NCI-H1417 (cell line): Measurements from ENCODE around the gene STUM.
"Not testable (repeated sequence)": the region's sequence is repeated elsewhere in the genome, so short reads cannot be mapped to it uniquely, and the experiment has no call there.

Source experiments
- DNase-seq, 3 experiments: peaks; one replicate each; lab custom pipeline; 2025; lab: John Stamatoyannopoulos, UW

The STUM gene

GRCh38 chr1:226604560-226605317, 56.2 kb downstream of the STUM start:
- DNase-seq, result no peak

DNA sequence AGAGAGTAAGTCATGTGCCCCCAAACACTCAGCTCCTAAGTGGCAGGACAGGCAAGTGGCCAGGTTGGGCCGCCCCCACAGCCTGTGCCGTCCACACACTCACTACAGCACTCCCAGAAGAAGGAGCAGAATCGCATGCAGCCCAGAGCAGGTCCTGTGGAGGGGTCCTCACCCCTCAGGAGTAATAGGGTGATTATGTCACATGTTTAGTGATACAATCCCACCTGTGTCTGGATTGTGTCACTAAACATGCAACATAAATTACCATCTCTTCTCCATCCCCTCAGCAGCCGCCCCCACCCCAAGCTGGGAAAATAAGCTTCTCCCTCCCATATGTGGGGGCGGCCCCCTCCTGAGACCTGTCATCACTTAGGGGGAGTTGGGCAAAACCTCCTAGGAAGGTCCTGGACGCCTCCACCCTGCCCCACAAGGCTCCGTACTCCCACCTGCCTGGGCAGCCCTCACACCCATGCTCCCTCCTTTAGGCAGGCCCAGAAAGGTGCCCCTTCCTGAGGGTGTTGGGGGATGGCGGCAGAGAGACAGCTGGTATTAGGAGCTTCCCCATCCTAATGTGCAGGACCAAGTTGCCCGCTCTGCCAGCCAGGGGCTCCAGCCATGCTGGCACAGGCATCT, 56.9 kb downstream of the STUM start:
- no peak for DNase-seq

DNA sequence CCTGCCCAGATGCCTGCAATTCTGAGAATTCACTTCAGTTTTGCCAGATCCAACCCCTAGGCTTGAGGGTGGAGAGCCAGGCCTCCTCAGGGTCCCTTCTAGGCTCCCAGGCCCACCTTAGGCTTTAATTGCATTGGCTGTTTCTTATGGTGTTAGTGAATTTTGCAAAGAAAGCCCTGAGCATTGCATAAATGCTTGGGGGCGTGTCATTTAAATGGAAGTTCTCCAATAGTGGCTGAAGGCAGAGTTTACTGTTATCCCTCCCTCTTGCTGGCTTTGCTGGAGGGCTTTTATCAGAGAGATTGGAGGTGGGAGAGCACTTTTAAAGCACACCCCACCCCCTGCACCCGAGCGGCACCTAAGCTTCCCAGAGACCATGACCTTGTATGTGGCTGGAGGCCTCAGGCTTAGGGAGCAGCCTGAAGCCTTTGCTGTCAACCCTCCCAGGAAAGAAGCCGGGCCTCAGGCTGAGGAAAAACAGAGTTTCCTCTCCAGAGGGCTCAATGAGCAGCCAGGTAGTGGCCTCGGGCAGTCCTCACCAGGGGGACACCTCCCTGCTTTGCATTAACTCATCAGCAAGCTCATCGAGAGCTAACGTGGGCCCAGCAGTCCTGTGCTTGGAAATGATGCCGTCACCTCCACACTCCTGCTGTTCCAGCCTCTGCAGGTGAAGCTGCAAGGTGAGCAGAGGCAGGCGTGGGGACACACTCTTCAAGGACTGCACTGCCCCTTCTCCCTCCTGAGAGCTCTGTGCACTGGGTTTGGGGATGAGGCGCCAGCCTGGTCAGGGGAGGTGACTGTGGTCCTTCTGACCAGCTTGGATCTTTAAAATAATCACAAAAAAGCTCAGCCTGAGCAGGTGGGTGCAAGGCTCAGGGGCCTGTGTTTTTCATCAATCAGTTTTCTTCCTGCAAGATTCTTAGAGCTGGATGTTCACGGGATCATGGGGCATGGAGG, 58.0 kb downstream of the STUM start:
- no peak for DNase-seq

- no peak for DNase-seq
Observed at GRCh38 chr1:226607268-226607660, 58.7 kb downstream of the STUM start.

- no peak for DNase-seq
Observed at GRCh38 chr1:226607821-226608220, 59.3 kb downstream of the STUM start.

GRCh38 chr1:226608699-226609505, 60.3 kb downstream of the STUM start:
- DNase-seq, result peak; percentile 10 to 62 (median 57)

DNA sequence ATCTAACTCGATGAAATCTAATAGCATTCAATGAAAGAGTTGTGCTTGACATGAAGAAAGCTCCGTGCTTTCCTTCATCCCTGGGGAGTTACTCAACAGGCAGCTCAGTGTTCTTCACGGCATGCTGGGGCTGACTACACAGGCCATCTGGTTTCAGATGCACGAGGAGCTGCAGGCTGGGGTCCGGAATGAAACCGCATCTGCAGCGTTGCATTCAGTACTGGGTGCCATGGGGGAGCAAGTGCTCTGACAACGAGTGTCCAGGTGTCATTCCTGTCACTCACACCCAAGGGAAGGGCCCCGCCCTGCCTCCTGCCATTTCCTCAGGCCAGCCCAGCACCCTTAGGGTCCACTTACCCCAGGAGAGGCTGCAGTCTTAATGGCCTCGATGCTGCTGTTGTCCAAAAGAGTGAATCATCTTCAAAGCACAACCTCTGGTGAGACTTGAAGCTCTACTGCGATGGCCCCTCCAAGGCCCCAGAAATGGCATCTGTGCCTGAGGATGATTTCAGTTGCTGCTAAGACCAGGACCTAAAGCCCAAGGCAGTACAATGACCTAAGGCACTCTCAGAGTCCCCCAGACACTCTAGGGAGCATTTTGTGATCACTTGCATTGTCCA, 61.4 kb downstream of the STUM start:
- DNase-seq, result peak in 1 of 3 experiments; percentile 8

GRCh38 chr1:226610671-226611070, 62.1 kb downstream of the STUM start:
- no peak for DNase-seq

- DNase-seq, result no peak
Observed at GRCh38 chr1:226611301-226611700, 62.7 kb downstream of the STUM start.

DNA sequence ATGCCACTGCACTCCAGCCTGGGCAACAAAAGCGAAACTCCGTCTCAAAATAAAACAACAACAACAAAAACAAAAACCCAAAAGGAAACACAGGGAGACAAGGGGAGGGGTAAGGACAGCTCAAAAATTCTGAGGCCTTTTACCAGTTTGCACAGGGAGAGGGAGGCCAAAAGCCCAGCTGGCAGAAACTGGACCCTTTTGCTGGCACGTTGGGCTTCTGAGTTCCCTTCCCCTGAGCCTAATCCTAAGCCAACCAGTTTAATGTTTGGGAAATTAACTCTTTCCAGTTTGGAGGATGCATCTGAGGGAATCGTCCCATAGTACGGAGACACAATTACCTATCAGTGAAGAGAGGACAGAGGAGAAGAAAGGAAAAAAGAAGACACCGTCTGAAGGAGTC, 63.4 kb downstream of the STUM start:
- DNase-seq, result not testable (repeated sequence)

GRCh38 chr1:226615876-226616275, 67.3 kb downstream of the STUM start:
- no peak for DNase-seq

- DNase-seq, result no peak
Observed at GRCh38 chr1:226616636-226617035, 68.1 kb downstream of the STUM start.

DNA sequence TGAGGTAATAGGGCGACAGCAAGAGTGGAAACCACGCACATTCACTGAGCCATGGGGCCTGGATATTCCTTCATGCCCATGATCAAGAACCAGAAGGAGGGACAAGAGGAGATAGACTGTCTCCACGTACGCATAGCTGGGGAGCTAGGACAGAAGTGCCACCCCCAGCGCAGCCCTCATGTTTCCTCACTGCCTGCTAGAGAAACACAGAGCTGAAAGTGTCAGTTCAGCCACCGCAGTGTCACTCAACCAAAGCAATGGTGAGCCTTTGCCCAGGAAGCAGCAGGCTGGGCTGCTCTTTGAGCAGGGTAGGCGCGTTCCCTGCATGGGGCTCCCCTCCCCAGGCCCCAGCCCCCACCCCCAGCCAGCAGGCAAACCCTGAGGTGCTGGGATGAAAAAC, 68.5 kb downstream of the STUM start:
- DNase-seq, result no peak

GRCh38 chr1:226617719-226618118, 69.2 kb downstream of the STUM start:
- not testable (repeated sequence) for DNase-seq

GRCh38 chr1:226618380-226618779, 69.8 kb downstream of the STUM start:
- DNase-seq, result no peak

DNA sequence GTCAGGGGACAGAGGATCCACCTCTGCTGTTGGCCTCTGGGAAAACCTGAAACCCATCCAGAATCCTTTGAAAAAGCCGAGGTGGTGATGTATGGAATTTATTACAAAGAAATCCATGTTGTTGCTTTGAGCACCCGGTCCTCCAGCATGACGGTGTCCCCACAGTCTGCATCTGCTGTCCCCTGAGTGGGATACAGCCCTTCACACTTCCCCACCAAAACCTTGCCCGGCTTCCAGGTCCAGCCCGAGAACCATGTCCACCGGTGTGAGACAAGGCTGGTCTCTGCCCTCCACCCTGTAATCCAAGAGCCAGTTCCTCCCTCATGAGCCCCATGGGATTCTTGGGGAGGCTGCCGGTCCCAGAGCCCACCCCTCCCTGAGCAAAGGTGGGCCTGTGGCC, 70.5 kb downstream of the STUM start:
- DNase-seq, result no peak

DNA sequence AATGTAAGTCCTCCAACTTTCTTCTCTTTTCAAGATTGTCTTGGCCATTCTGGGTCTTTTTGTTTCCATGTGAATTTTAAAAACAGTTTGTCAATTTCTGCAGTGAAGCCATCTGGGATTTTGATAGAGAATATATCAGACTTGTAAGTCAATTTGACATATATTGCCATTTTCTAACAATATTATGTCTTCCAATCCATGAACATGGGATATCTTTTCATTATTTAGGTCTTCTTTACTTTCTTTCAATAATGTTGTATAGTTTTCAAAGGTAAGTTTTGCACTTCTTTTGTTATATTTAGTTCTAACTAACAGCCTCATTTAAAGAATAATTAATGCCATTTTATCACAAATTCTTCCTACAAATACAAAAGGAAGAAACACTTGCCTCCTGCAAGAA, 73.4 kb downstream of the STUM start:
- no peak for DNase-seq

GRCh38 chr1:226624526-226624925, 76.0 kb downstream of the STUM start:
- no peak for DNase-seq

DNA sequence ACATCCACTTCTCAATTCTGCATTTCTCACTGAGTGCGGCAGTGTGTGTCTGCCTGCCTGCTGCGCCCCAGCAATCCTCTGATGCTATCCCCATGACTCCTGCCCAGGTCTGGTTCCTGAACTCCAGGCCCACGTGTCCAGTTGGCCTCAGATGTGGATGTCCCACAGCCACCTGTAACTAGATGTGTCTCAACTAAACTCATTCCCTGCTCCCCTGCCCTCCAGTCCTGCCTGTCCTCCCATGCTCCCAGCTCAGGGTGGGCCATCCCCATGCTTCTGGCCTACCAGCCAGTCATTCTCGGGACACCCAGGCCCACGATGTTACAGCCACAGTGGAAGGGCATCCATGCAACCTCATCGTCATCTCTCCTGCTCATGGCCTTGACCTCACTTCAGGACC, 76.8 kb downstream of the STUM start:
- DNase-seq, result no peak

DNA sequence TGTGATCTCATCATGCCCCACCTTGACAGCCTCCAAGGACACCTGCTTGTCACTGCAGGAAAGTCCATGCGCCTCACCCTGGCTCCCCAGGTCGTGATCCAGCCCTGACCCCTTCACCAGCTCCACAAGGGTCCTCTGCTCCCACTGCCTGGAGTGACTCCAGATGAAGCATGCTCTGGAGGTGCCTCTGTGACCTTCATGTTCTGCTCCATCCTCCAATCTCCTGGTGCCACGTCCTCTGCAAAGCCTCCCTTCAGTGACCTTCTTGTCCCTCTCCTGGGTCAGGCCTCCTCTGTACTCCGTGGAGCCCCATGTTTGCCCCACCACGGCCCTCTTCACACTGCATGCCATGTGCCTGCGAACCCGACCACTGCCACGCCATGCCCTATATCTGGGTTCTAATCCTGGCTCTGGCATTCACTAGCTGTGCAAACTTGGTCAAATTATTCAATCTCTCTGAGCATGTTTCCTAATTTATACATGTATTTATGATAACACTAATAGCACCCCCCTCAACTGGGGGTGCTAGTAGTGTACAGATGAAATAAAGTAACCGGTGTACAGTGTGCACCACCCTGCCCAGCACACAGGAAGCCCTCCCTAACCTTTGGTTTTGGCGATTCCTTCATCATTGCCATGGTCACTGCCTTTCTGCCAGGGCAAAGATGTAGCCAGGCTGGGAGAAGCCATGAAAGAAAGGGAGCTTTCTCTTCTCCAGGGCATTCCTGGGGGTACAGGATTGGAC, 77.4 kb downstream of the STUM start:
- no peak for DNase-seq

- DNase-seq, result peak in 2 of 3 experiments; percentile 7 to 23
Observed at GRCh38 chr1:226626577-226626956, 78.0 kb downstream of the STUM start.
